HPDE6-E6E7 (cell line): ENCODE data around the gene CRISPLD2.
"Not testable (repeated sequence)": the region's sequence is repeated elsewhere in the genome, so short reads cannot be mapped to it uniquely, and the experiment has no call there.

Experiments
- DNase-seq: peaks from one replicate; pipeline ENCODE4 v3.0.0; 2011; ENCODE audit warnings: missing footprints; ENCODE audit errors: extremely low spot score

CRISPLD2 gene

GRCh38 chr16:84929421-84930297, 109.9 kb downstream of the CRISPLD2 start:
- no peak for DNase-seq

- no peak for DNase-seq
Measured at GRCh38 chr16:84930298-84931106, 110.7 kb downstream of the CRISPLD2 start.

- DNase-seq = no peak
Measured at GRCh38 chr16:84931107-84931494, 111.3 kb downstream of the CRISPLD2 start.

- DNase-seq = no peak
Measured at GRCh38 chr16:84931506-84931905, 111.7 kb downstream of the CRISPLD2 start.

GRCh38 chr16:84932681-84933080, 112.9 kb downstream of the CRISPLD2 start:
- no peak for DNase-seq

GRCh38 chr16:84933774-84934631, 114.2 kb downstream of the CRISPLD2 start:
- DNase-seq = no peak

GRCh38 chr16:84937196-84938005, 117.6 kb downstream of the CRISPLD2 start:
- no peak for DNase-seq

- DNase-seq = not testable (repeated sequence)
Measured at GRCh38 chr16:84938616-84939015, 118.8 kb downstream of the CRISPLD2 start.

- no peak for DNase-seq
Measured at GRCh38 chr16:84940670-84941551, 121.1 kb downstream of the CRISPLD2 start.

- peak; percentile 38 for DNase-seq
Measured at GRCh38 chr16:84941921-84942320, 122.1 kb downstream of the CRISPLD2 start.

- DNase-seq = no peak
Measured at GRCh38 chr16:84942786-84943185, 123.0 kb downstream of the CRISPLD2 start.

GRCh38 chr16:84943620-84944019, 123.8 kb downstream of the CRISPLD2 start:
- no peak for DNase-seq

- no peak for DNase-seq
Measured at GRCh38 chr16:84947022-84947421, 127.2 kb downstream of the CRISPLD2 start.

GRCh38 chr16:84947996-84948850, 128.4 kb downstream of the CRISPLD2 start:
- no peak for DNase-seq

- no peak for DNase-seq
Measured at GRCh38 chr16:84948851-84949610, 129.2 kb downstream of the CRISPLD2 start.

- no peak for DNase-seq
Measured at GRCh38 chr16:84949772-84950436, 130.1 kb downstream of the CRISPLD2 start.

GRCh38 chr16:84950906-84951305, 131.1 kb downstream of the CRISPLD2 start:
- no peak for DNase-seq
